ENCODE results near the gene IREB2. TPM values are rescaled to one million over a fixed set of nuclear protein-coding genes. Genes with fewer than 3 reads are reported as not detected.

Gene IREB2
- total and polyA plus RNA-seq, 2 experiments from 2014 or later: 23.4 to 68.4 TPM

GRCh38 chr15:78391781-78392180 is 46.2 kb upstream of the IREB2 start:
- Histone ChIP-seq H2AFZ (0 out of 2 replicates have a peak overlapping the region, but pooled peaks have one; percentile 63), H4K20me1 (replicated peaks; ENCODE audit: insufficient read depth) (no peaks in the 10 kb centered on the region), H3K36me3 (ENCODE audit: insufficient read depth) (no peaks in the 10 kb centered on the region), H3K4me3 (no peak overlapping the region), H3K9me2 (ENCODE audit: insufficient read depth) (0 out of 2 replicates have a peak, but pooled peaks cover 3% of the 10 kb centered on the region), H3K27ac (ENCODE audit: low read depth) (no peak overlapping the region), H3K4me1 (ENCODE audit: insufficient read depth) (peaks cover 32% of the 10 kb centered on the region), H3K79me2 (replicated peaks; ENCODE audit: insufficient read depth) (no peaks in the 10 kb centered on the region), H3F3A (replicated peaks; ENCODE audit: low read depth) (no peaks in the 10 kb centered on the region), H3K4me2 (no peak overlapping the region), H3K27me3 (ENCODE audit: insufficient read depth) (no peaks in the 10 kb centered on the region)
- Mint-ChIP-seq H3K4me1 (peaks cover 57% of the 10 kb centered on the region), H3K36me3 (ENCODE audit: low read depth) (no peaks in the 10 kb centered on the region), H3K4me3 (no peak overlapping the region), H3K27ac (no peak overlapping the region), H3K9me3 (no peaks in the 10 kb centered on the region; the same call in 2 of the 3 replicates), H3K27me3 (ENCODE audit: insufficient read depth, low read depth, poor library complexity) (peaks cover 5% of the 10 kb centered on the region)
- ATAC-seq (no peak), DNase-seq (ENCODE audit: low spot score) (no peak)
- TF ChIP-seq, protein P1, sequence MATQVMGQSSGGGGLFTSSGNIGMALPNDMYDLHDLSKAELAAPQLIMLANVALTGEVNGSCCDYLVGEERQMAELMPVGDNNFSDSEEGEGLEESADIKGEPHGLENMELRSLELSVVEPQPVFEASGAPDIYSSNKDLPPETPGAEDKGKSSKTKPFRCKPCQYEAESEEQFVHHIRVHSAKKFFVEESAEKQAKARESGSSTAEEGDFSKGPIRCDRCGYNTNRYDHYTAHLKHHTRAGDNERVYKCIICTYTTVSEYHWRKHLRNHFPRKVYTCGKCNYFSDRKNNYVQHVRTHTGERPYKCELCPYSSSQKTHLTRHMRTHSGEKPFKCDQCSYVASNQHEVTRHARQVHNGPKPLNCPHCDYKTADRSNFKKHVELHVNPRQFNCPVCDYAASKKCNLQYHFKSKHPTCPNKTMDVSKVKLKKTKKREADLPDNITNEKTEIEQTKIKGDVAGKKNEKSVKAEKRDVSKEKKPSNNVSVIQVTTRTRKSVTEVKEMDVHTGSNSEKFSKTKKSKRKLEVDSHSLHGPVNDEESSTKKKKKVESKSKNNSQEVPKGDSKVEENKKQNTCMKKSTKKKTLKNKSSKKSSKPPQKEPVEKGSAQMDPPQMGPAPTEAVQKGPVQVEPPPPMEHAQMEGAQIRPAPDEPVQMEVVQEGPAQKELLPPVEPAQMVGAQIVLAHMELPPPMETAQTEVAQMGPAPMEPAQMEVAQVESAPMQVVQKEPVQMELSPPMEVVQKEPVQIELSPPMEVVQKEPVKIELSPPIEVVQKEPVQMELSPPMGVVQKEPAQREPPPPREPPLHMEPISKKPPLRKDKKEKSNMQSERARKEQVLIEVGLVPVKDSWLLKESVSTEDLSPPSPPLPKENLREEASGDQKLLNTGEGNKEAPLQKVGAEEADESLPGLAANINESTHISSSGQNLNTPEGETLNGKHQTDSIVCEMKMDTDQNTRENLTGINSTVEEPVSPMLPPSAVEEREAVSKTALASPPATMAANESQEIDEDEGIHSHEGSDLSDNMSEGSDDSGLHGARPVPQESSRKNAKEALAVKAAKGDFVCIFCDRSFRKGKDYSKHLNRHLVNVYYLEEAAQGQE (IDR thresholded peaks at IDR 0.05; ENCODE audit: unreplicated experiment): no peak
- no peak for TF ChIP-seq NANOG (IDR thresholded peaks at IDR 0.05; ENCODE audit: borderline replicate concordance)
- TF ChIP-seq EZH2 (IDR thresholded peaks at IDR 0.05; ENCODE audit: low read depth, unreplicated experiment): no peak
- TF ChIP-seq ZNF331 (CRISPR knock-in tag; IDR thresholded peaks at IDR 0.05; ENCODE audit: low read depth): no peak
- TF ChIP-seq STAT1 (IDR thresholded peaks at IDR 0.05; ENCODE audit: unreplicated experiment): no peak
- TF ChIP-seq ZNF114 (CRISPR knock-in tag; IDR thresholded peaks at IDR 0.05): no peak
- TF ChIP-seq, protein P2, sequence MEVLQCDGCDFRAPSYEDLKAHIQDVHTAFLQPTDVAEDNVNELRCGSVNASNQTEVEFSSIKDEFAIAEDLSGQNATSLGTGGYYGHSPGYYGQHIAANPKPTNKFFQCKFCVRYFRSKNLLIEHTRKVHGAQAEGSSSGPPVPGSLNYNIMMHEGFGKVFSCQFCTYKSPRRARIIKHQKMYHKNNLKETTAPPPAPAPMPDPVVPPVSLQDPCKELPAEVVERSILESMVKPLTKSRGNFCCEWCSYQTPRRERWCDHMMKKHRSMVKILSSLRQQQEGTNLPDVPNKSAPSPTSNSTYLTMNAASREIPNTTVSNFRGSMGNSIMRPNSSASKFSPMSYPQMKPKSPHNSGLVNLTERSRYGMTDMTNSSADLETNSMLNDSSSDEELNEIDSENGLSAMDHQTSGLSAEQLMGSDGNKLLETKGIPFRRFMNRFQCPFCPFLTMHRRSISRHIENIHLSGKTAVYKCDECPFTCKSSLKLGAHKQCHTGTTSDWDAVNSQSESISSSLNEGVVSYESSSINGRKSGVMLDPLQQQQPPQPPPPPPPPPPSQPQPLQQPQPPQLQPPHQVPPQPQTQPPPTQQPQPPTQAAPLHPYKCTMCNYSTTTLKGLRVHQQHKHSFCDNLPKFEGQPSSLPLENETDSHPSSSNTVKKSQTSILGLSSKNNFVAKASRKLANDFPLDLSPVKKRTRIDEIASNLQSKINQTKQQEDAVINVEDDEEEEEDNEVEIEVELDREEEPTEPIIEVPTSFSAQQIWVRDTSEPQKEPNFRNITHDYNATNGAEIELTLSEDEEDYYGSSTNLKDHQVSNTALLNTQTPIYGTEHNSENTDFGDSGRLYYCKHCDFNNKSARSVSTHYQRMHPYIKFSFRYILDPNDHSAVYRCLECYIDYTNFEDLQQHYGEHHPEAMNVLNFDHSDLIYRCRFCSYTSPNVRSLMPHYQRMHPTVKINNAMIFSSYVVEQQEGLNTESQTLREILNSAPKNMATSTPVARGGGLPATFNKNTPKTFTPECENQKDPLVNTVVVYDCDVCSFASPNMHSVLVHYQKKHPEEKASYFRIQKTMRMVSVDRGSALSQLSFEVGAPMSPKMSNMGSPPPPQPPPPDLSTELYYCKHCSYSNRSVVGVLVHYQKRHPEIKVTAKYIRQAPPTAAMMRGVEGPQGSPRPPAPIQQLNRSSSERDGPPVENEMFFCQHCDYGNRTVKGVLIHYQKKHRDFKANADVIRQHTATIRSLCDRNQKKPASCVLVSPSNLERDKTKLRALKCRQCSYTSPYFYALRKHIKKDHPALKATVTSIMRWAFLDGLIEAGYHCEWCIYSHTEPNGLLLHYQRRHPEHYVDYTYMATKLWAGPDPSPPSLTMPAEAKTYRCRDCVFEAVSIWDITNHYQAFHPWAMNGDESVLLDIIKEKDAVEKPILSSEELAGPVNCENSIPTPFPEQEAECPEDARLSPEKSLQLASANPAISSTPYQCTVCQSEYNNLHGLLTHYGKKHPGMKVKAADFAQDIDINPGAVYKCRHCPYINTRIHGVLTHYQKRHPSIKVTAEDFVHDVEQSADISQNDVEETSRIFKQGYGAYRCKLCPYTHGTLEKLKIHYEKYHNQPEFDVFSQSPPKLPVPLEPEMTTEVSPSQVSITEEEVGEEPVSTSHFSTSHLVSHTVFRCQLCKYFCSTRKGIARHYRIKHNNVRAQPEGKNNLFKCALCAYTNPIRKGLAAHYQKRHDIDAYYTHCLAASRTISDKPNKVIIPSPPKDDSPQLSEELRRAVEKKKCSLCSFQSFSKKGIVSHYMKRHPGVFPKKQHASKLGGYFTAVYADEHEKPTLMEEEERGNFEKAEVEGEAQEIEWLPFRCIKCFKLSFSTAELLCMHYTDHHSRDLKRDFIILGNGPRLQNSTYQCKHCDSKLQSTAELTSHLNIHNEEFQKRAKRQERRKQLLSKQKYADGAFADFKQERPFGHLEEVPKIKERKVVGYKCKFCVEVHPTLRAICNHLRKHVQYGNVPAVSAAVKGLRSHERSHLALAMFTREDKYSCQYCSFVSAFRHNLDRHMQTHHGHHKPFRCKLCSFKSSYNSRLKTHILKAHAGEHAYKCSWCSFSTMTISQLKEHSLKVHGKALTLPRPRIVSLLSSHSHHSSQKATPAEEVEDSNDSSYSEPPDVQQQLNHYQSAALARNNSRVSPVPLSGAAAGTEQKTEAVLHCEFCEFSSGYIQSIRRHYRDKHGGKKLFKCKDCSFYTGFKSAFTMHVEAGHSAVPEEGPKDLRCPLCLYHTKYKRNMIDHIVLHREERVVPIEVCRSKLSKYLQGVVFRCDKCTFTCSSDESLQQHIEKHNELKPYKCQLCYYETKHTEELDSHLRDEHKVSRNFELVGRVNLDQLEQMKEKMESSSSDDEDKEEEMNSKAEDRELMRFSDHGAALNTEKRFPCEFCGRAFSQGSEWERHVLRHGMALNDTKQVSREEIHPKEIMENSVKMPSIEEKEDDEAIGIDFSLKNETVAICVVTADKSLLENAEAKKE (CRISPR knock-in tag; IDR thresholded peaks at IDR 0.05): no peak
- no peak for TF ChIP-seq EZH2phosphoT487 (IDR thresholded peaks at IDR 0.05; ENCODE audit: unreplicated experiment)
- TF ChIP-seq POLR2AphosphoS5 (IDR thresholded peaks at IDR 0.05; ENCODE audit: low read depth): no peak
- TF ChIP-seq CREB1 (CRISPR knock-in tag; IDR thresholded peaks at IDR 0.05; ENCODE audit: low read depth): no peak
- TF ChIP-seq CTCF (conservative IDR thresholded peaks at IDR 0.05; ENCODE audit: low read depth in 2 of 2): no peak
- no peak for TF ChIP-seq JUNB (IDR thresholded peaks at IDR 0.05; ENCODE audit: unreplicated experiment)
- TF ChIP-seq, protein P3, sequence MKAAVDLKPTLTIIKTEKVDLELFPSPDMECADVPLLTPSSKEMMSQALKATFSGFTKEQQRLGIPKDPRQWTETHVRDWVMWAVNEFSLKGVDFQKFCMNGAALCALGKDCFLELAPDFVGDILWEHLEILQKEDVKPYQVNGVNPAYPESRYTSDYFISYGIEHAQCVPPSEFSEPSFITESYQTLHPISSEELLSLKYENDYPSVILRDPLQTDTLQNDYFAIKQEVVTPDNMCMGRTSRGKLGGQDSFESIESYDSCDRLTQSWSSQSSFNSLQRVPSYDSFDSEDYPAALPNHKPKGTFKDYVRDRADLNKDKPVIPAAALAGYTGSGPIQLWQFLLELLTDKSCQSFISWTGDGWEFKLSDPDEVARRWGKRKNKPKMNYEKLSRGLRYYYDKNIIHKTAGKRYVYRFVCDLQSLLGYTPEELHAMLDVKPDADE (IDR thresholded peaks at IDR 0.05): no peak

All from GM23338 (cell line).